ENCODE data around the gene NPTX1. TPM values are rescaled to one million over a fixed set of nuclear protein-coding genes. Genes with fewer than 3 reads are reported as not detected.
A peak's percentile ranks its signal among the peaks of the same experiment; 100 is the strongest.
"Not testable (repeated sequence)": the region's sequence is repeated elsewhere in the genome, so short reads cannot be mapped to it uniquely, and the experiment has no call there.

The NPTX1 gene
- total and polyA plus RNA-seq, 9 donors = 0.13 to 0.34 (median 0.23) TPM

GRCh38 chr17:80513892-80514291 is 37.5 kb upstream of the NPTX1 start:
- Histone ChIP-seq H3K4me3 (ENCODE audit: low read length) (no peak overlapping the region), H3K36me3 (ENCODE audit: control insufficient read depth, insufficient read depth, low read length) (no peaks in the 10 kb centered on the region), H3K27me3 (ENCODE audit: control insufficient read depth, insufficient read depth, low read length) (peaks cover 15% of the 10 kb centered on the region), H3K9me3 (replicated peaks; ENCODE audit: control insufficient read depth, low read depth, low read length) (no peaks in the 10 kb centered on the region), H3K27ac (ENCODE audit: low read length) (no peak overlapping the region), H3K4me1 (ENCODE audit: control insufficient read depth, insufficient read depth, low read length) (no peaks in the 10 kb centered on the region)
- DNase-seq = no peak
- 40% methylated on average over 6 of the region's 10 CpGs for WGBS (ENCODE audit: insufficient coverage)

GRCh38 chr17:80513201-80513600 is 36.8 kb upstream of the NPTX1 start:
- H3K27me3 ChIP-seq (ENCODE audit: control insufficient read depth, insufficient read depth, low read length) = peaks cover 18% of the 10 kb centered on the region
- DNase-seq = no peak
- H3K4me3 ChIP-seq (ENCODE audit: low read length) = no peak overlapping the region
- no peaks in the 10 kb centered on the region for H3K4me1 ChIP-seq (ENCODE audit: control insufficient read depth, insufficient read depth, low read length)
- 89% methylated on average over 16 of the region's 16 CpGs for WGBS (ENCODE audit: insufficient coverage)
- H3K36me3 ChIP-seq (ENCODE audit: control insufficient read depth, insufficient read depth, low read length) = no peaks in the 10 kb centered on the region
- no peaks in the 10 kb centered on the region for H3K9me3 ChIP-seq (replicated peaks; ENCODE audit: control insufficient read depth, low read depth, low read length)
- no peak overlapping the region for H3K27ac ChIP-seq (ENCODE audit: low read length)

- H3K4me1 ChIP-seq (ENCODE audit: control insufficient read depth, insufficient read depth, low read length) = no peaks in the 10 kb centered on the region
- H3K36me3 ChIP-seq (ENCODE audit: control insufficient read depth, insufficient read depth, low read length) = no peaks in the 10 kb centered on the region
- 76% methylated on average over 11 of the region's 15 CpGs for WGBS (ENCODE audit: insufficient coverage)
- no peaks in the 10 kb centered on the region for H3K9me3 ChIP-seq (replicated peaks; ENCODE audit: control insufficient read depth, low read depth, low read length)
- peaks cover 17% of the 10 kb centered on the region for H3K27me3 ChIP-seq (ENCODE audit: control insufficient read depth, insufficient read depth, low read length)
- H3K4me3 ChIP-seq (ENCODE audit: low read length) = no peak overlapping the region
- DNase-seq = no peak
- H3K27ac ChIP-seq (ENCODE audit: low read length) = no peak overlapping the region
Measured at GRCh38 chr17:80512233-80512632, 35.8 kb upstream of the NPTX1 start.

GRCh38 chr17:80511222-80512180 is 35.1 kb upstream of the NPTX1 start:
- H3K4me1 ChIP-seq (ENCODE audit: control insufficient read depth, insufficient read depth, low read length) = no peaks in the 10 kb centered on the region
- DNase-seq = no peak
- 35% methylated on average over 17 of the region's 18 CpGs for WGBS (ENCODE audit: insufficient coverage)
- no peak overlapping the region for H3K27ac ChIP-seq (ENCODE audit: low read length)
- no peak overlapping the region for H3K4me3 ChIP-seq (ENCODE audit: low read length)
- H3K9me3 ChIP-seq (replicated peaks; ENCODE audit: control insufficient read depth, low read depth, low read length) = no peaks in the 10 kb centered on the region
- peaks cover 22% of the 10 kb centered on the region for H3K27me3 ChIP-seq (ENCODE audit: control insufficient read depth, insufficient read depth, low read length)
- no peaks in the 10 kb centered on the region for H3K36me3 ChIP-seq (ENCODE audit: control insufficient read depth, insufficient read depth, low read length)

GRCh38 chr17:80510772-80511171 is 34.4 kb upstream of the NPTX1 start:
- H3K27me3 ChIP-seq (ENCODE audit: control insufficient read depth, insufficient read depth, low read length) = peaks cover 26% of the 10 kb centered on the region
- 59% methylated on average over 8 of the region's 9 CpGs for WGBS (ENCODE audit: insufficient coverage)

GRCh38 chr17:80510132-80510531 is 33.7 kb upstream of the NPTX1 start:
- Histone ChIP-seq H3K27me3 (ENCODE audit: control insufficient read depth, insufficient read depth, low read length) (peaks cover 29% of the 10 kb centered on the region), H3K4me3 (ENCODE audit: low read length) (no peak overlapping the region), H3K9me3 (replicated peaks; ENCODE audit: control insufficient read depth, low read depth, low read length) (no peaks in the 10 kb centered on the region), H3K36me3 (ENCODE audit: control insufficient read depth, insufficient read depth, low read length) (no peaks in the 10 kb centered on the region), H3K4me1 (ENCODE audit: control insufficient read depth, insufficient read depth, low read length) (no peaks in the 10 kb centered on the region), H3K27ac (ENCODE audit: low read length) (no peak overlapping the region)
- WGBS (ENCODE audit: insufficient coverage) = 80% methylated on average over 14 of the region's 14 CpGs
- DNase-seq = no peak

More at GRCh38 chr17:80510772-80511171, 34.4 kb upstream of the NPTX1 start:
- no peaks in the 10 kb centered on the region for H3K36me3 ChIP-seq (ENCODE audit: control insufficient read depth, insufficient read depth, low read length)
- DNase-seq = no peak
- H3K27ac ChIP-seq (ENCODE audit: low read length) = no peak overlapping the region
- H3K4me1 ChIP-seq (ENCODE audit: control insufficient read depth, insufficient read depth, low read length) = no peaks in the 10 kb centered on the region
- H3K9me3 ChIP-seq (replicated peaks; ENCODE audit: control insufficient read depth, low read depth, low read length) = no peaks in the 10 kb centered on the region
- H3K4me3 ChIP-seq (ENCODE audit: low read length) = no peak overlapping the region

- Histone ChIP-seq H3K27me3 (ENCODE audit: control insufficient read depth, insufficient read depth, low read length) (peaks cover 33% of the 10 kb centered on the region), H3K9me3 (replicated peaks; ENCODE audit: control insufficient read depth, low read depth, low read length) (no peaks in the 10 kb centered on the region), H3K4me1 (ENCODE audit: control insufficient read depth, insufficient read depth, low read length) (no peaks in the 10 kb centered on the region), H3K36me3 (ENCODE audit: control insufficient read depth, insufficient read depth, low read length) (no peaks in the 10 kb centered on the region), H3K27ac (ENCODE audit: low read length) (no peak overlapping the region), H3K4me3 (ENCODE audit: low read length) (no peak overlapping the region)
- DNase-seq = no peak
- 67% methylated on average over 2 of the region's 8 CpGs for WGBS (ENCODE audit: insufficient coverage)
Measured at GRCh38 chr17:80509311-80509710, 32.9 kb upstream of the NPTX1 start.

- no peaks in the 10 kb centered on the region for H3K9me3 ChIP-seq (replicated peaks; ENCODE audit: control insufficient read depth, low read depth, low read length)
- DNase-seq = no peak
- H3K27ac ChIP-seq (ENCODE audit: low read length) = no peak overlapping the region
- no peaks in the 10 kb centered on the region for H3K4me1 ChIP-seq (ENCODE audit: control insufficient read depth, insufficient read depth, low read length)
- 100% methylated on average over 2 of the region's 3 CpGs for WGBS (ENCODE audit: insufficient coverage)
- H3K4me3 ChIP-seq (ENCODE audit: low read length) = no peak overlapping the region
- peaks cover 33% of the 10 kb centered on the region for H3K27me3 ChIP-seq (ENCODE audit: control insufficient read depth, insufficient read depth, low read length)
- no peaks in the 10 kb centered on the region for H3K36me3 ChIP-seq (ENCODE audit: control insufficient read depth, insufficient read depth, low read length)
Measured at GRCh38 chr17:80507965-80508364, 31.6 kb upstream of the NPTX1 start.

- 59% methylated on average over 3 of the region's 4 CpGs for WGBS (ENCODE audit: insufficient coverage)
- H3K9me3 ChIP-seq (replicated peaks; ENCODE audit: control insufficient read depth, low read depth, low read length); DNase-seq; H3K36me3 ChIP-seq (ENCODE audit: control insufficient read depth, insufficient read depth, low read length); H3K4me1 ChIP-seq (ENCODE audit: control insufficient read depth, insufficient read depth, low read length); H3K27ac ChIP-seq (ENCODE audit: low read length); H3K4me3 ChIP-seq (ENCODE audit: low read length): not testable (repeated sequence)
- peaks cover 39% of the 10 kb centered on the region for H3K27me3 ChIP-seq (ENCODE audit: control insufficient read depth, insufficient read depth, low read length)
Measured at GRCh38 chr17:80507177-80507576, 30.8 kb upstream of the NPTX1 start.

GRCh38 chr17:80504686-80505413 is 28.4 kb upstream of the NPTX1 start:
- DNase-seq = peak; percentile 76
- Histone ChIP-seq H3K27me3 (ENCODE audit: control insufficient read depth, insufficient read depth, low read length) (peaks cover 48% of the 10 kb centered on the region), H3K36me3 (ENCODE audit: control insufficient read depth, insufficient read depth, low read length) (no peaks in the 10 kb centered on the region), H3K4me1 (ENCODE audit: control insufficient read depth, insufficient read depth, low read length) (peaks cover 9% of the 10 kb centered on the region), H3K9me3 (replicated peaks; ENCODE audit: control insufficient read depth, low read depth, low read length) (no peaks in the 10 kb centered on the region), H3K27ac (ENCODE audit: low read length) (no peak overlapping the region), H3K4me3 (ENCODE audit: low read length) (no peak overlapping the region)
- 10% methylated on average over 8 of the region's 8 CpGs for WGBS (ENCODE audit: insufficient coverage)
